HG03460 (cell line): ENCODE data around the gene VAMP1.
A peak's percentile ranks its signal among the peaks of the same experiment; 100 is the strongest.
"Not testable (repeated sequence)": the region's sequence is repeated elsewhere in the genome, so short reads cannot be mapped to it uniquely, and the experiment has no call there.

ENCODE experiments used
- ATAC-seq: cut with Tn5 transposase; IDR thresholded peaks from one replicate; pipeline ENCODE4 v1.9.1; 2021; ENCODE audit not compliant: unreplicated experiment

Gene VAMP1

DNA sequence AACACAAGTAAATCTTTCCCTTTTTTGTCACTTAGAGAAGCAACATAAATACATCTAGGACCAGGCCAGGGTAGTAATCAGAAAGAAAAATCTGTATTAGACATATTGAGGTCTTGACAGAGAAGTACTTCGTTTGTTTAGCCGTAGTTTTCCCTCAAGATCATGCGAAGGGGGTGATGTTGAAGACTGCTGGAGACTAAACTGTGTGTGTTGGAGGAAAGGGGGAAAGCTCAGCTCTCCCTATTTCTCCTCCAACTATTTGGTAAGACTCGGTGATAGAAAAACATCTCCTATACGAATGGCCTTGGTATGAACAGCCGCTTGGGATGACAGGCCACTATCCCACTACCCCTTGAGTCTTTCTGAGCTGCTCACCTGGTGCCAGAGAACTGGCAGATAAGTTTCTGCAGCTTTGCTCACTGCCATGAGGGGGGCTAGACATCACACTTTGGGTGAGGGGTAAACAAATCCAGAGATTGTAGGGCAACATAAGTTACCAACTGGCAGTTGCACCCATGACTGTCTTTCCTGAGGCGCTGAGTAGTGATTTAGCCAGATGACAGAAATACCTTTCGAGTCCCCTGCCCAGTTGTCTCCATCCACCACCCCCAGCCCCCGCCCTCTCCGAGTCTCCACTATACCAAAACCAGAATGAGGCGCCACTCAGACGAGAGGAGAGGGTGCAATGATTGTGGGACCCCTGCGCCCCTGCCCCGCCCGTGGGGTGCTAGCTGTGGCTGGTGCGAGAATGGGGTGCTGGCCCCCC is 685 bp downstream of the VAMP1 start:
- no peak for ATAC-seq

DNA sequence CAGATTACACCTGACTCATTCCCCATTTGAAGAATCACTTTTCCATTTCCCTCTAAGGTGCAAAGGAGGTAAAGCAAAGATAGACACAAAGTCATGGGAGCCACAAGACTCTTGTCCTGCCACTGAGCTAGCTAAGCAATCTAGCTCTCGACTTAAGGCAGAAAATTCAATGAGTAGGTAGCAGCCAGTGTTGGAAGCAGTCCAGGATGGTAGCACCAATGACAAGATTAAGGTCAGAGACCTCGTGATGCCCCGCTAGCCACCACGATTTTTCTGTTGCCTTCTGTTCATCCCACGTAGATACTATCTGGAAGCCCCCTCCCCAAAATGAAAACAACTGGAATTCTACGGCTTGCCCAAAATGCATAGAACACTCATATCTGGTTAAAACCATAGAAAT is 1.4 kb downstream of the VAMP1 start:
- no peak for ATAC-seq

DNA sequence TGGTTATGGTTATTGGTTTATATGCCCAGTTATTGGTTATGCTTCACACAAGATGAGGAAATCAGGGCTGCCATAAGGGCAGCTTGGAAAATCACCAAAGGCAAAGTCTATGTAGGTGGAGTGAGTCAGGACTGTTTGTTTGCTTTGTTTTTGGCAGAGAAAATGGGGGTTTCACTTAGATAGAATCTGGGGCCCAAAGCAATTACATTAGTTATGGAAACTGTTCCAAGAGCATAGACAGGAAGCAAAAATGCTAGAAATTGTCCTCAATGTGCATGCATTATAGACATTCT is 2.2 kb downstream of the VAMP1 start:
- no peak for ATAC-seq

DNA sequence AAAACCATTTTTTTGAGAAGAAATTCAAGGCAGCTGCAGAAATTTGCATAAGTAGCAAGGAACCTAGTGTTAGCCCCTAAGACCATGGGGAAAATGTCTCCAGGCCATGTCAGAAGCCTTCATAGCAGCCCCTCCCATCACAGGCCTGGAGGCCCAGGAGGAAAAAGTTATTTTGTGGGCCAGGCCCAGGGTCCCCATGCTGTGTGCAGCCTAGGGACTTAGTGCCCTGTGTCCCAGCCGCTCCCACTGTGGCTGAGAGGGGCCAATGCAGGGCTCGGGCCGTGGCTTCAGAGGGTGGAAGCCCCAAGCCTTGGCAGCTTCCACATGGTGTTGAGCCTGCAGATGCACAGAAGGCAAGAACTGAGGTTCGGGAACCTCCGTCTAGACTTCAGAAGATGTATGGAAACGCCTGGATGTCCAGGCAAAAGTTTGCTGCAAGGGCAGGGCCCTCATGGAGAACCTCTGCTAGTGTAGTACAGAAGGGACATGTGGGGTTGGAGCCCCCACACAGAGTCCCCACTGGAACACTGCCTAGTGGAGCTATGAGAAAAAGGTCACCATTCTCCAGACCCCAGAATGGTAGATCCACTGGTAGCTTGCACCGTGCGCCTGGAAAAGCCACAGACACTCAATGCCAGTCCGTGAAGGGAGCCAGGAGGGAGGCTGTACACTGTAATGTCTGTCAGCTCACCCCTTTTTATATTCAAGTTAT is 2.8 kb downstream of the VAMP1 start:
- not testable (repeated sequence) for ATAC-seq

DNA sequence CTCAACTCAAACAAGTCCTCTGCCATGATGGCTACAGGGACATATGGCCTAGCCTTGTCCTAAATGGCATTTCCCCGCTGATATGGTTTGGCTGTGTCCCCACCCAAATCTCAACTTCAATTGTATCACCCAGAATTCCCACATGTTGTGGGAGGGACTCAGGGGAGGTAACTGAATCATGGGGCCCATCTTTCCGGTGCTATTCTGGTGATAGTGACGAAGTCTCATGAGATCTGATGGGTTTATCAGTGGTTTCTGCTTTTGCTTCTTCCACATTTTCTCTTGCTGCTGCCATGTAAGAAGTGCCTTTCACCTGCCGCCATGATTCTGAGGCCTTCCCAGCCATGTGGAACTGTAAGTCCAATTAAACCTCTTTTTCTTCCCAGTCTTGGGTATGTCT is 3.7 kb downstream of the VAMP1 start:
- ATAC-seq = not testable (repeated sequence)

DNA sequence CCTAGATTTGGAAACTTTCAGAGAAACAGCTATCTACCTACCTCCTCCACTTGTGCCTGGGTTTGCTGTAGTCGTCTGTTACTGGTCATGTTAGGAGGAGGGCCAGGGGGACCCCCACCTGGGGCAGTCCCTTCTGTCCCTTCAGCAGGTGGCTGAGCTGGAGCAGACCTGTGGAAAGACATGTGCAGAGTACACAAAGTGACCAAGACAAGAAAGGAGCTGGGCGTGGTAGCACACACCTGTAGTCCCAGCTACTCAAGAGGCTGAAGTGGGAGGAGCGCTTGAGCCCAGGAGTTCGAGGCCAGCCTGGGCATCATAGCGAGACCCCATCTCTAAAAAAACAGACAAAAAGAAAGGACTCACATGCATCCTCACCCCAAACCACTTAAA is 4.3 kb downstream of the VAMP1 start:
- ATAC-seq = no peak

DNA sequence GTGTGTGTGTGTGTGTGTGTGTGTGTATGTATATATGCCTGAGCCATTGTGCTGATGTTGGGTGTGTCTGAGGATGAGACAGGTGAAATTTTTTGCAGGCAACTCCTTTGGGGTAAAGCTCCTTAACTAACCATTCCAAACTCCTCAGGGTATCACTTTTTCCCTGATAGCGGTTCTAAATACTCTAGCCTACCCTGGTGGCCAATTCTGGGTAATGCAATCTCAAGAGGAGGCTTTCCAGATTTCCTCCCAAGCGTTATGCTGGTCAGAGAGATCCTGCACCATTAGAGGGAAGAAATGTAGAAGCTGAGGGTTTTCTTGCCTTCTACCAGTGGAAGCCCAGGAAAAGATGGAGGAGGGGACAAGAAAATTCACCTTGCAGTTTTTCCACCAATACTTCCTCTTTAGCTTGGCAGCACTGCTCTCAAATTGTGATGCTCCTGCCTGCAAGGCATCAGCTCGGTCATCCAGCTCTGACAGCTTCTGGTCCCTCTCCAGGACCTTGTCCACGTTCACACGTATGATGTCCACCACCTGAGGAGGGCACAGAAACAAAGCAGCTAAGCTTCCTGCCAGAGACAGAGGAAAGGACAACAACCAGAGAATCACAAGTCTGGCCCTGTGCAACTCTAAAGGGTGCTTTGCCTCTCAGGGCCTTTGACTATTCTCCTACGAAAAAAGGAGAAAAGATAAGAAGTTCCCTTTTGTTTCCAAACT is 4.9 kb downstream of the VAMP1 start:
- ATAC-seq = no peak

DNA sequence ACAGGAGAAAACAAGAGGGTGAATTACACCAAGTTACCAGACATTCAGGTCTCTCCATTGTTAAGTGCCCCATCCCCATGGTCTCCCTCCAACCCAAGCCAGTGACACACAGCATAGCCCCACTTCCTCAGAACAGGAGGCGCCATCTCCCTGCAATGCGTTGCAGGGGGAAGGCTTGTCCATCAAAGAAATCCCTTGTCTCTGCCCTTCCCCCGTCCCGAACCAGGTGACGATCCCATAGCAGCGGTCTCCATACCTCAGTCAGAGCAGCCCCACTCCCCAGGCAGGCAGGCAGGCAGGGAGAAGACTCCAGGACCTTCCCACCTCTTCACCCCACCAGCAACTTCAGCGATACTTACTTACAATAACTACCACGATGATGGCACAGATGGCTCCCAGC is 5.9 kb downstream of the VAMP1 start:
- ATAC-seq = no peak

DNA sequence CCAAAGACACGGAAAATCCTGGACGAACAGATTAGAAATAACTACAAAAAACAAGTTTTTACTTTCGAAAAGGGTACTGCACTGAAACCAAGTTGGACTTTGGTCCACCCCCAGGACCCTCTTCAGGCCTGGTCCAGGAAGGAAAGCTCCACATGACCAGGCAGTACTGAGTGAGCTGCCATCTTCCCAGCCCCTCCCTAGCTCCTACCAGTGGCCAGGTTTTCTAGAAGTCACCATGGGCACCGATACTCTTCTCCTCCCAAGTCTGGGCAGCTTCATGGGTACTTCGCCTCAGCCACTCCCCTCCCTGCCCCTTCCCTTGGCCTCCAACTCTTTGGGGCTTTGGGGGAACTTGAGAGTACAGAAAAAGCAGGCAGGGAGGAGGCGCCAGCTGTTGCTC is 6.6 kb downstream of the VAMP1 start:
- no peak for ATAC-seq

DNA sequence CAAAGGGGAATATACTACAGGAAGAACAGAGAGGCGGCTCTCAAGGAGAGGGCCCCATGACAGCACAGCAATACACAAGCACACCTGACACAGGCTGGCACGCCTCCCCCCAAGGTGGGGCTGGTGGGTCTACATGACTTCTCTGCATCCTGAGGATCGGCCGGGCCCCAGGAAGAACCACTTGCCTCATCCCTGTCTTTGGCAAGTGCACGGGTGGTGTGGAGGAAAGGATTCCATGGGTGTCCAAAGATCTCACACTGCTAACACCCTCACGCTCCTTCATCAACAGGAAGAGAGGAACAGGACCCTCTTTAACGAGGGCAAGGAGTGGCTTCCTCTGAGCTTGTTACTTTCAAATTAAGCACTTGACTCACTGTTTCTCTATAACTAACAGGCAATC is 7.3 kb downstream of the VAMP1 start:
- no peak for ATAC-seq

DNA sequence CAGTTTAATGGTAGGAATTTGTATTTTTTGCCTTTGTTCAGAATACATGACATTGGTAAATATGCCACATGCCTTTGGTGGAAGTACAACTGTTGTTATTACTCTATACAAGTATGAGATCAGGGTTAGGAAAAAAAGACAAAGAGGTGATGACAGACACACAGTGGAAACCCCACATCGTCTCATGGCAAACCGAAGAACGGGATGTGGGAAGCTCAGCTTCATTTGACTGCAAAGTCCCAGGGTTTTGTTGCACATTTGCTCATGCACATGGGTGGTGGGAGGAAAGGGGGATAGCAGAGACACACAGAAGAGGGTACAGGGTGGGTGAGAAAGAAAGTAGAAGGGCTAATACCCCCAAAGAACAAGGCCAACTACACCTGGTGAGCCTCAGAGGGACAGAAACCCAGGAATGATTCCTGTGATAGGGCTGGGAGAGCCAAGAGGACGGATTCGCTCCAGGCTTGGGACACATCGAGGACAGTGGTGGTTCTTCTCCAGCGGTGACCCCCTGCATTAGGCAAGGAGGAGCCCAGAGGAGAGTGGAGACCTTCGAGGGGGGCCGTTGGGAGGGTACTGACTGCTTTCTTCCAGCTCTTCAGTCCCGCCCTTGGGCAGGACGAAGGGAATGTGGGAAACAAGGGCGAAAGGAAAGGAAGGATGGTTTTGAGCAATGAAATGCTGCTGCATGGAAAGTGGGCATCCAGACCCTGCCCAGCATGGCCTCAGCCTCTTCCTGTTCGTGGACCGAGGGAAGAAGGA is 8.1 kb downstream of the VAMP1 start:
- no peak for ATAC-seq

DNA sequence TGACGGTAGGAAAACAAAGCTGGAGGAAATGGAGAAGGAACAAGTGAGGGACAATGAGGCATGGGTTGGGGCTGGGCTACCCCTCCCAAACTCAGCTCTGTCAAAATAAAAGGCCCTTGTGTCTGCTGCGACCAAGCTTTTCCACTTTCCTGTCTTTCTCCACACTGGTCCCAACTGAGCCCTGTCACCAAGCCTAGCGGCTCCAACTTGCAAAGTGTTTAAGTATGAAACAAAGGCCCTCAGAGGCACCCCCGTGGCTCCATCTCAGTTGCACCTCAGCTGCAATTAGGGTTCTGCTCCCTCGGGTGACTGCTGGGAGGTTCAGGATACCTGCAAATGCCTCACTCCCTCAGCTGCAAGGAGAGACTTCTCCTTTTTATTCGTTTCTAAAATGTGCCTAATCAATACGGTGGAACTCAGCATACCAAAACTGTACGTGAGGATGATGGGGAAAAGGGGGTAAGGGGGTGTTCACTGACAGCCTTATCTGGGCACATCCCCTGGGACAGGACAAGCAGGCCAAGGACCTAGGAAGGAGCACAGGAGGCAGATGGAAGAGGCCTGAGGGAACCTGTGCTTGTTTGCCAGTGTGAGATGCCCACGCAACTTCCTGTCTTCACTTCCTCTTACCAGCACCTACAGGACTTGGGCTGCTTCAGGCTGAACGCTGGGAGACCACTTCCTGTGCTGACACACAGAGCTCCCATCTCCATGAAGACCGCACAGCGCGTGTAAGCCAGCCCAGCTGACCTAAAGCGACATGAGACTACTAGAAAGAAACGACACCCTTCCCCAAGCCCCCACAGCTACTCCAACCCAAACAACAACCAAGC is 8.9 kb downstream of the VAMP1 start:
- peak; percentile 84 for ATAC-seq

DNA sequence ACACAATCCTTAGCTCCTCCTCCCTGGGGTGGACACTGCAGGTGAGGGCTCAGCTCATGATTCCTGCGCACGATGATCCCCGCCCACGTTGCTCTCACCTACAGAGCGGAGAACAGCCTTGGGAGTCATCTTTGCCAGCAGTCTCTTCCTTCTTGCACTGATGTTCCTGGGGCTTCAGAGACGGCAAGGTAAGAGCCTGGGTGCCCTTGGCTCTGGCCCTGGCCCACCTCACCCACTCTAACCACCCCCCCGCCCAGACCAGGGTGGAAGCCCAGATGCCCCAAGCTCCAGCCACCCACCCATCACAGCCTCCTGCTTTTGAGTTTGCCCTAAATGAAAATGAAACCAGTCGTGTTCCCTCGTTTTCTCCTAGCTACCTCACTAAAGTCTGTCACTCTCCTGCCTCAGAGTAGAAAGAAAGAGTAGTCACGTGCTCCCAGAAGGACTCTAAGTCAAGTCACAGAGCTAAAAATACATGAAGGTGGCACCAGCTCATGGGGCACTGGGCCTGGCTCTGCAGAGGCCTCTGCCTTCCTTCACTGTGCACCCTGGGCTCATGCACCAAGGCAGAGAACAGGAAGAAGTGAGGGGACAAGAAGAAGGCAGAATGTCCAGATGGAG is 9.6 kb downstream of the VAMP1 start:
- no peak for ATAC-seq

DNA sequence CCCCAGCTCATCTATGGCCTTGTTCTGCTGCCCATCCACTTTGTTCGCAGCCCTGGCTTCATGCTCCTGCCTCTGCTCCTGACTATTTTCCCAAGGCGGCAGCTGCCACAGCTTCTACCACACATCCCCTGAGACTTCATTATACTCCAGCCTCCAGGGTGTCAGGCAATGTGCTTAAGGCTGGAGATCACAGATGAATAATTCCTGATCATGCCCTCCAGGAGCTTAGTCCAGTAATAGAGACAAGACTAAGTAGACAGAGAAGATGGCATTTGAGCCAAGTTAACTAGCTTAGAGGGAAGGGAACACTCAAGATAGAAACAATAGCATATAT is 11.5 kb downstream of the VAMP1 start:
- ATAC-seq = no peak

DNA sequence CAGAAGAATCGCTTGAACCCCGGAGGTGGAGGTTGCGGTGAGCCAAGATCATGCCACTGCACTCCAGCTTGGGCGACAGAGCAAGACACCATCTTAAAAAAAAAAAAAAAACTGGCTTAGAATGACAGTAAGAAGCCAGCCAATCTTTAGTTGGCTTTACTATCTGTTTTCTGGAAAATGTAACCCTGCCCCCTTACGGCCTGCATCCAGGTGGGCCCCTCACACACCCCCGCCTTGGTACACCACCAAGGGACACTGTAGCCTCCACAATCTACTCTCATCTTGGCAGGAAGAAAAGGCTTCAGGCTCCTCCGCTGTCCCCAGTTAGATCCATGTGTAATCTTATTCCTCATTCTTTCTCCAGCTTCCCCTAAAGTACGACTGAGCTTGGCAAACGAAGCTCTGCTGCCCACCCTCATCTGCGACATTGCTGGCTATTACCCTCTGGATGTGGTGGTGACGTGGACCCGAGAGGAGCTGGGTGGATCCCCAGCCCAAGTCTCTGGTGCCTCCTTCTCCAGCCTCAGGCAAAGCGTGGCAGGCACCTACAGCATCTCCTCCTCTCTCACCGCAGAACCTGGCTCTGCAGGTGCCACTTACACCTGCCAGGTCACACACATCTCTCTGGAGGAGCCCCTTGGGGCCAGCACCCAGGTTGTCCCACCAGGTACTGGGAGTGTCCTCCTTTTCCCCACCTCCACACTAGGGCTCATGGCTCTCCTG is 12.0 kb downstream of the VAMP1 start:
- no peak for ATAC-seq

DNA sequence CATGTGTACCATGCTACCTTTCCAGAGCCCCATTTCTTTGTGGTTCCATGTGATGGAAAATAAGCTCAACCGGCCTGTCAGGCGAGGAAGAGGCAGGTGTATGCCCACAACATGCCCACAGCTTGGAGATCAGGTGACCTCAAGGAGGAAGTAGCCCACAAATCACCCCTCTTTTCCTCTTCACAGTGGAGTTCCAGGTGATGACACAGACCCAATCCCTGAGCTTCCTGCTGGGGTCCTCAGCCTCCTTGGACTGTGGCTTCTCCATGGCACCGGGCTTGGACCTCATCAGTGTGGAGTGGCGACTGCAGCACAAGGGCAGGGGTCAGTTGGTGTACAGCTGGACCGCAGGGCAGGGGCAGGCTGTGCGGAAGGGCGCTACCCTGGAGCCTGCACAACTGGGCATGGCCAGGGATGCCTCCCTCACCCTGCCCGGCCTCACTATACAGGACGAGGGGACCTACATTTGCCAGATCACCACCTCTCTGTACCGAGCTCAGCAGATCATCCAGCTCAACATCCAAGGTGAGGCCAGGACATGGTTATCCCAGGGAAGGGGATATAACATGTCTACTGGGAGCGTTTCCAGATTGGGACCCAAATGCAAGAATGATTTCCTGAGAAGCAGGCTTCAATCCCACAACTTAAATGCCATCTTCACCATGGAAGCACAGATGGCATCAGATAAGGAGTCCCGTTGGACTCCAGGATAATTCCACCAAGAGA is 13.1 kb downstream of the VAMP1 start:
- ATAC-seq = no peak

DNA sequence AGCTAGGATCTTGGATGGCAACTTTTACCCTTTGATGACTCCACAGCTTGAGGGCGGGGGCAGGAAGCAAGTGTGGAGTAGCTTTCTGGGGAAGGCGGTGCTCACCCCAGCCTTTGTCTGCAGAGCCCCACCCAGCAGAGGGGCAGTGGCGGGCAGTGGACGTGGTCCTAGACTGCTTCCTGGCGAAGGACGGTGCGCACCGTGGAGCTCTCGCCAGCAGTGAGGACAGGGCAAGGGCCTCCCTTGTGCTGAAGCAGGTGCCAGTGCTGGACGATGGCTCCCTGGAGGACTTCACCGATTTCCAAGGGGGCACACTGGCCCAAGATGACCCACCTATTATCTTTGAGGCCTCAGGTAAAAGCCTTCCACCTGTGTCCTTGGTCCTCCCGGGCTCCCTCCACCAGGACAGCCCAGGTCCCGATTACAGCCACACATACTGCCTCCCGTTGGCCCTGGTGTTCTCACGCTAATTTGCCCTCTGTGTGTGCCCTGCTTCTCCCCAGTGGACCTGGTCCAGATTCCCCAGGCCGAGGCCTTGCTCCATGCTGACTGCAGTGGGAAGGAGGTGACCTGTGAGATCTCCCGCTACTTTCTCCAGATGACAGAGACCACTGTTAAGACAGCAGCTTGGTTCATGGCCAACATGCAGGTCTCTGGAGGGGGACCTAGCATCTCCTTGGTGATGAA is 17.4 kb downstream of the VAMP1 start:
- ATAC-seq = no peak

DNA sequence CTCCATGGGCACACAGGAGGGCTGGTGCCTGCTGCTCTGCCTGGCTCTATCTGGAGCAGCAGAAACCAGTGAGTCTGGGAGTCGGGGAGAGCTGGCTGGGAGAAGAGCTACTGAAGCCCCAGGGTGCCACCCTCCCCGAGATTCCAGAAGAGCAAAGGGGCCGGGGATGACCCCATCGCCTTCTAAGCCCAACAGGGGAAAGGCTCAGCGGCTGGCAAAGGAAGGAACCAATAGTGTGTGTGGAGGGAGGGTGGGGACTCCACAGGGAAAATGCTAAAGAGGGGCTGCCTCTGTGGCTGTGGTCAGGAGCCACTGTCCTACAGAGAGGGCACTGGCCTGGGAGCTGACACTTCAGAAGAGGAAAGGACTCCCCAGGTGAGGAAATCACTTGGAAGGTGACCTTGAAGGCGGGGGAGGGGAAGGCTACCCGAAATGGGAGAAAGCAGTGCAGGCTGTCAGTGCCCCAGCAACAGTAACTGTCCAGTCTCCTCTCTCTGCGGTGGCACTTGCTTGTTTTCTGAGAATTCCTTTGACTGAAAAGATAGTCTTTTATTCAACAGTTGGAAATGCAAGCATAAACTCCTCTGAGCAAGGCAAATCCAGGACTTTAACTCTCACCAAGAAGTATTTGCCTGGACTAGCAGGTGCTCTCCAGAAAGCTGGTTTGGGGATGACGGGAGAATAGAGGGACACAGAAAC is 18.1 kb downstream of the VAMP1 start:
- ATAC-seq = peak; percentile 6
